OCI-LY7 (cell line): ENCODE data around the gene PHF21B. TPM values are rescaled to one million over a fixed set of nuclear protein-coding genes. Genes with fewer than 3 reads are reported as not detected.

ENCODE experiments used
- BruUV-seq: library from RNA; stranded (reverse); fragments of 400-500 nt; replicated peaks from 2 replicates; lab custom pipeline; 2021; lab: Mats Ljungman, UMichigan
- CTCF ChIA-PET: fragments of 300-600 bp; sonication (Branson Sonifier 250); formaldehyde crosslinking; loops from one replicate; lab custom pipeline; 2022; ENCODE audit warnings: antibody characterized with exemption; ENCODE audit not compliant: unreplicated experiment; lab: Charles Lee
- POLR2A ChIA-PET: fragments of 300-600 bp; sonication (Branson Sonifier 250); formaldehyde crosslinking; loops from one replicate; lab custom pipeline; 2022; ENCODE audit warnings: antibody characterized with exemption; lab: Charles Lee
- DNase-seq: peaks from one replicate; pipeline ENCODE4 v3.0.0-alpha.2; 2015; ENCODE audit warnings: low spot score
- H2AFZ ChIP-seq: fragments of 200-600 bp; sonication (generic), shearing (Covaris generic); 2 replicates; pipeline ENCODE4 v1.6.1; 2014; ENCODE audit warnings: mild to moderate bottlenecking, antibody characterized with exemption, low read length, moderate library complexity
- H3K27ac ChIP-seq: fragments of 200-600 bp; sonication (generic); 2 replicates; pipeline ENCODE4 v1.5.1; 2014; ENCODE audit warnings: mixed run types, low read depth, mild to moderate bottlenecking, moderate library complexity, low read length, inconsistent platforms; ENCODE audit not compliant: poor library complexity, severe bottlenecking
- H3K36me3 ChIP-seq: fragments of 200-600 bp; sonication (generic); 2 replicates; pipeline ENCODE4 v1.6.1; 2014; ENCODE audit warnings: mild to moderate bottlenecking, antibody characterized with exemption, low read length, moderate library complexity, mixed read lengths; ENCODE audit not compliant: insufficient read depth
- H3K4me1 ChIP-seq: fragments of 200-600 bp; sonication (generic); 2 replicates; pipeline ENCODE4 v1.5.1; 2014; ENCODE audit warnings: mild to moderate bottlenecking, low read length; ENCODE audit not compliant: insufficient read depth, poor library complexity, severe bottlenecking
- H3K4me2 ChIP-seq: fragments of 200-600 bp; sonication (generic); 2 replicates; pipeline ENCODE4 v1.6.1; 2014; ENCODE audit warnings: mild to moderate bottlenecking, low read length
- H3K4me3 ChIP-seq: fragments of 200-600 bp; sonication (generic); 2 replicates; pipeline ENCODE4 v1.5.1; 2014; ENCODE audit warnings: mild to moderate bottlenecking, low read depth, low read length; ENCODE audit not compliant: poor library complexity, severe bottlenecking
- H3K79me2 ChIP-seq: fragments of 200-600 bp; sonication (generic); 2 replicates; pipeline ENCODE4 v1.6.1; 2016; ENCODE audit warnings: low read depth, mild to moderate bottlenecking, low read length, moderate library complexity, mixed read lengths; ENCODE audit not compliant: insufficient read depth
- H3K9me2 ChIP-seq: fragments of 200-600 bp; sonication (generic); 2 replicates; pipeline ENCODE4 v1.6.1; 2016; ENCODE audit warnings: mild to moderate bottlenecking, low read length, mixed read lengths; ENCODE audit not compliant: insufficient read depth
- H3K9me3 ChIP-seq: fragments of 200-600 bp; sonication (generic); 2 replicates; pipeline ENCODE4 v1.6.1; 2014; ENCODE audit warnings: mild to moderate bottlenecking, mixed run types, low read length, mixed read lengths
- H4K20me1 ChIP-seq: fragments of 200-600 bp; sonication (generic); 2 replicates; pipeline ENCODE4 v1.6.1; 2014; ENCODE audit warnings: mild to moderate bottlenecking, antibody characterized with exemption, low read length, moderate library complexity, mixed read lengths; ENCODE audit not compliant: insufficient read depth
- EZH2phosphoT487 ChIP-seq: fragments of 200-600 bp; sonication (generic); IDR thresholded peaks from 2 replicates; pipeline ENCODE4 v1.6.1; 2018; ENCODE audit warnings: low read depth, borderline replicate concordance, mild to moderate bottlenecking, mixed run types, antibody characterized with exemption, low read length, moderate library complexity, mixed read lengths
- intact Hi-C: fragments of 100-400 bp; cut with micrococcal nuclease; formaldehyde crosslinking; loops from one replicate; pipeline ENCODE4 v1.10.0; 2022; ENCODE audit not compliant: unreplicated experiment
- total RNA-seq, 2 experiments: library from RNA; depleted of rRNA in 1 of 2; stranded (reverse); fragments of >200 nt in 1 of 2; shearing (Covaris generic) in 1 of 2; gene quantifications; 2 replicates each; pipeline ENCODE4 v1.2.3, GENCODE V29; 2014 to 2022
- TF ChIP-seq, protein P1 (sequence below): fragments of 200-600 bp; sonication (generic); conservative IDR thresholded peaks from 2 replicates; pipeline ENCODE4 v1.5.1; 2014; ENCODE audit warnings: mild to moderate bottlenecking, antibody characterized with exemption, low read length, moderate library complexity, mixed read lengths

The PHF21B gene
- total RNA-seq, 2 experiments from 2014 or later, result 9.4 to 12.4 TPM

DNA sequence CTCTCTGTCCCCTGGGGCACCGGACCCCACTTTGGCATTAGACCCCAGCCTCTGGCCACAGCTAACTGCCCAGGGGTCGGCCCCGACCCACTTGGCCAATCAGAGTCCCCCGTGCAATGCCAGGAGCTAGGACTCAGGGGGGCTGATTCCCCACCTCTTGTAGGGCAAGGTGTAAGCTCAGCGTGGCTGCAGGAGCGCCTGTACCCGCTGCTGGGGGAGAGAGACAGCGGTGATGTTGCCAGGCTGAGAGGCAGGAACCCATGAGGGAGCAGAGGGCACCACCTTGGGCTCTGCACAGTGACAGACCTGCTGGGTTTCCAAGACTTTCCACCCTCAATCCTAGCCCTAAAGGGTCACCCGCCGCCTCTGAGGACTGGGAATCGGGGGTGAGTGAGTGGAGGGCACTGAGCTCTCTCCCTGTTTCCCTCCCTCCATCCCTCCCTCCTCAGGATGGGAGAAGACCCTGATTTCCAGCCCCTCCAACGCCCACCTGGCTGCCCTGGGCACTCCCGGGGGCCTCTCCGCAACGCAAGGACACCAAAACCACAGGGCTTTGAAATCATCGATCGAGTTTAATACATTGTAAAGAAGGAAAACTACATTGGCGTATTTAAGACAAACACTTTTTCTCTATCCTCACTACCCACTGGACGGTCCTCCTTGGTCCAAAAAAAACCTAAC, 129.1 kb downstream of the PHF21B start:
- ChIA-PET POLR2A (no interaction called here), CTCF (no interaction called here)
- no TSS peak for BruUV-seq
- Histone ChIP-seq H3K9me3 (no peaks in the 10 kb centered on the region), H3K4me3 (no peak overlapping the region), H3K9me2 (no peaks in the 10 kb centered on the region), H4K20me1 (no peaks in the 10 kb centered on the region), H3K4me1 (no peaks in the 10 kb centered on the region), H3K36me3 (no peaks in the 10 kb centered on the region), H3K79me2 (no peaks in the 10 kb centered on the region), H2AFZ (no peak overlapping the region), H3K4me2 (no peak overlapping the region), H3K27ac (no peak overlapping the region)
- DNase-seq, result no peak
- intact Hi-C loops, result no loop called here
- TF ChIP-seq EZH2phosphoT487, result no peak

- no TSS peak for BruUV-seq
- Histone ChIP-seq H4K20me1 (no peaks in the 10 kb centered on the region), H3K79me2 (no peaks in the 10 kb centered on the region), H3K9me2 (no peaks in the 10 kb centered on the region), H3K4me2 (no peak overlapping the region), H3K4me1 (no peaks in the 10 kb centered on the region), H2AFZ (no peak overlapping the region), H3K27ac (no peak overlapping the region), H3K4me3 (no peak overlapping the region), H3K9me3 (no peaks in the 10 kb centered on the region), H3K36me3 (no peaks in the 10 kb centered on the region)
- intact Hi-C loops, result no loop called here
- TF ChIP-seq, protein P1, sequence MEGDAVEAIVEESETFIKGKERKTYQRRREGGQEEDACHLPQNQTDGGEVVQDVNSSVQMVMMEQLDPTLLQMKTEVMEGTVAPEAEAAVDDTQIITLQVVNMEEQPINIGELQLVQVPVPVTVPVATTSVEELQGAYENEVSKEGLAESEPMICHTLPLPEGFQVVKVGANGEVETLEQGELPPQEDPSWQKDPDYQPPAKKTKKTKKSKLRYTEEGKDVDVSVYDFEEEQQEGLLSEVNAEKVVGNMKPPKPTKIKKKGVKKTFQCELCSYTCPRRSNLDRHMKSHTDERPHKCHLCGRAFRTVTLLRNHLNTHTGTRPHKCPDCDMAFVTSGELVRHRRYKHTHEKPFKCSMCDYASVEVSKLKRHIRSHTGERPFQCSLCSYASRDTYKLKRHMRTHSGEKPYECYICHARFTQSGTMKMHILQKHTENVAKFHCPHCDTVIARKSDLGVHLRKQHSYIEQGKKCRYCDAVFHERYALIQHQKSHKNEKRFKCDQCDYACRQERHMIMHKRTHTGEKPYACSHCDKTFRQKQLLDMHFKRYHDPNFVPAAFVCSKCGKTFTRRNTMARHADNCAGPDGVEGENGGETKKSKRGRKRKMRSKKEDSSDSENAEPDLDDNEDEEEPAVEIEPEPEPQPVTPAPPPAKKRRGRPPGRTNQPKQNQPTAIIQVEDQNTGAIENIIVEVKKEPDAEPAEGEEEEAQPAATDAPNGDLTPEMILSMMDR, result no peak
- TF ChIP-seq EZH2phosphoT487, result no peak
- ChIA-PET POLR2A (no interaction called here), CTCF (no interaction called here)
- no peak for DNase-seq
These were observed 130.5 kb downstream of the PHF21B start for GRCh38 chr22:44879301-44879680.

DNA sequence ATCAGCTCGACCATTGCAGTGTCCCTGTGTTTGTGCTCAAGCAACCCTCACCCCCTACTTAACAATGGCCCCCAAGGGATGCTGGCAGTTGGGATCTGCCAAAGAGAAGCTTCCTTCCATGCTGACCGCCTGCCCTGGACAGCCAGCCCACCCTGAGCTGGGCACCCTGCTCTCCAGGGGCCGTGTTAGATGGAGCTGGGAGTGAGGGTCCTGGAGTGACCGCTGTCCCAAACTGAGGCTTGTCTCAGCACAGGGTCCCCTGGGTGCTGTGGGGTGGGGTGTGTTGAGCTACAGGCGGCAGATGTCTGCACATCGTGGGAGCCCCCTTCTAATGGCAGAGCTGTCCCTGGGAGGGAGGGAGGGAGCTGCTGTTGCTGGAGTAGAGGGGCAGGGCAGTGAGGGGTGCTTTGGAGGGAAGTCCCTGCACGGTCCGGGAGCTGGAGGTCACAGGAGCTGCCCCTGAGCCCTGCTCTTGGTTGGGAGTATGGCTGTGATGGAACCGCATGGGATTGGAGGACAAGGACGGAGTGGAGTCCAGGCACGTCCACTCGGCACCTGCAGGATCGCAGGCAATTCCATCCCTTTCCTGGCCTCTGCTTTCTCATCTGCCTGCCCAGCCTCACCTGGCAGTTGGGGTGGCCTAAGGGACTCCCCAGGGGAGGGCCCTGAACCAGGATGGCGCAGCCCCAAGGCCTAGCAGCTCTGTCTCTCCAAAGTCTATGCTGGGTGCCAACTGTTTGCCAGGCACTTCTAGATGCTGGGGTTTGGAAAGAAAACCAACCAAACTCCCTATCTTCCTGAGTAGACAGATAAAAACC, 131.1 kb downstream of the PHF21B start:
- Histone ChIP-seq H3K9me3 (no peaks in the 10 kb centered on the region), H3K4me2 (no peak overlapping the region), H2AFZ (no peak overlapping the region), H3K79me2 (no peaks in the 10 kb centered on the region), H3K36me3 (no peaks in the 10 kb centered on the region), H3K4me1 (no peaks in the 10 kb centered on the region), H3K27ac (no peak overlapping the region), H3K4me3 (no peak overlapping the region), H4K20me1 (no peaks in the 10 kb centered on the region), H3K9me2 (no peaks in the 10 kb centered on the region)
- ChIA-PET CTCF (interaction anchor here (0.6 kb wide), 1 partner anchor 390 kb away, joined by 3 read pairs; no protein-coding TSS in a partner anchor), POLR2A (interaction anchor here (1.3 kb wide), 1 partner anchor 23 kb away, joined by 3 read pairs; no protein-coding TSS in a partner anchor)
- BruUV-seq, result no TSS peak
- intact Hi-C loops, result no loop called here
- TF ChIP-seq, protein P1, result no peak
- TF ChIP-seq EZH2phosphoT487, result no peak
- no peak for DNase-seq
